HG02759 (cell line): ENCODE data around the gene CYP26C1.

Experiments used
- ATAC-seq: cut with Tn5 transposase; IDR thresholded peaks from one replicate; pipeline ENCODE4 v1.9.1; 2021; ENCODE audit warnings: mild to moderate bottlenecking, moderate library complexity; ENCODE audit not compliant: unreplicated experiment

CYP26C1 gene

DNA sequence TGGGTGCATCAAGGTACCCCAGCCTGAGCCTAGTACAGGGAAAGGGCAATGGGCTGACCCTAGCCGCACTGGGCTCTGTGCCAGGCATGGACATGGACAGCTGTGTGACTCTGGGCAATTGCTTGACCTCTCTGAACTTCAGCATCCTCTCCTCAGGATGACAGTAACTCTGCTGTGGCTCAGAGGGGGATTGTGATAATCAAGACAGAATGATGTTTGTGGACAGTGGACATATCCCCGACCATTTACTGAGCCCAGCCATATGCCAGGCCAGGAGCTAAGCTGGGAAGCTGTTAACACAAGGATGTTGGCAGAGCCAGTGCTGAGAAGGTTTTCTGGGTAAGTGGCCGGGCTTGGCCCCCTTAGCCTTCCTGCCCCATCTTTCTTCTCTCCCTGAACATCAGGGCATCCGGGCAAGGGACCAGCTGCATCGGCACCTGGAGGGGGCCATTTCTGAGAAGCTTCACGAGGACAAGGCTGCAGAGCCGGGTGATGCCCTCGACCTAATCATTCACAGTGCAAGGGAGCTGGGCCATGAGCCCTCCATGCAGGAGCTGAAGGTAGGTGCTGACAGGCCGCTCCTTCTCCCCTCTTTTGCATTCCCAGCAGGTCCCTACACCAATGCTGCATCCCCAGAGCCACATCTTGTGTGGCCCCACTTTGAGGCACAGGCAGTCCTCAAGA, 3.5 kb downstream of the CYP26C1 start:
- ATAC-seq = no peak

DNA sequence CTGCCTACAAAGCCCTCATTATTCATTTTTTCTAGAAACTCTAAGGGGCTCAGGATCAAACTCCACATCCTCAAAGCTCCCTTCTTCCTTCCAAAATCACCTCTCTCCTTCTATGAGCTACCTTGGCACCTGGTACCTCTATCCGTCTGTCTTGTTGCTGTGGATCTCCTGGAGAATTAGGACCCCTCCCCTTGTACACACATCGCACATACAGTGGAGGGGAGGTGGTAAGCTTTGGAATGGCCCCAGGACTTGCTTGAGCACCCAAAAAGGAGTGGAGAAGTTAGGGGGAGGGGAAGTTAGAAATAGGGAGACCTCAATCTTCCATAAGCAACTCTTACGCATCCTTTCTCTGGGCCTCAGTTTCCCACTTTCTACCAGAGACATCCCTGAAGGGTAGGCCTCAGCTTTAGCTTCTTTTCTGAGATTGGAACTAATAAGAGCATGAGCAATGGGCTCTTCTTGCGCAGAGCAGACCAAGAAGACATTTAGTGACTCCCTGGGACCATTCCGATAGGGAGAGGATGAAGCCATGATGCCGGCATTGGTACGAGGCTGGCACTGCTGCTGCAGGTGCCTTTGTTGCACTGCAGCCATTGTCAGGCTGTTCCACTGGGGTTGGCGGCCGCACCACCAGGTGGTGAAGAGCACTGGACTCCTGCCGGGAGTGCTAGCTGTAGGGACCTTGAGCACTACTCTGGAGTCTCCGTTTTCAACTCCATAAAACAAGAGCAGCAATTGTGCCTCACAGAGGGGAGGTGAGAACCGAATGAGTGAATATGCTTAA, 4.5 kb downstream of the CYP26C1 start:
- no peak for ATAC-seq

DNA sequence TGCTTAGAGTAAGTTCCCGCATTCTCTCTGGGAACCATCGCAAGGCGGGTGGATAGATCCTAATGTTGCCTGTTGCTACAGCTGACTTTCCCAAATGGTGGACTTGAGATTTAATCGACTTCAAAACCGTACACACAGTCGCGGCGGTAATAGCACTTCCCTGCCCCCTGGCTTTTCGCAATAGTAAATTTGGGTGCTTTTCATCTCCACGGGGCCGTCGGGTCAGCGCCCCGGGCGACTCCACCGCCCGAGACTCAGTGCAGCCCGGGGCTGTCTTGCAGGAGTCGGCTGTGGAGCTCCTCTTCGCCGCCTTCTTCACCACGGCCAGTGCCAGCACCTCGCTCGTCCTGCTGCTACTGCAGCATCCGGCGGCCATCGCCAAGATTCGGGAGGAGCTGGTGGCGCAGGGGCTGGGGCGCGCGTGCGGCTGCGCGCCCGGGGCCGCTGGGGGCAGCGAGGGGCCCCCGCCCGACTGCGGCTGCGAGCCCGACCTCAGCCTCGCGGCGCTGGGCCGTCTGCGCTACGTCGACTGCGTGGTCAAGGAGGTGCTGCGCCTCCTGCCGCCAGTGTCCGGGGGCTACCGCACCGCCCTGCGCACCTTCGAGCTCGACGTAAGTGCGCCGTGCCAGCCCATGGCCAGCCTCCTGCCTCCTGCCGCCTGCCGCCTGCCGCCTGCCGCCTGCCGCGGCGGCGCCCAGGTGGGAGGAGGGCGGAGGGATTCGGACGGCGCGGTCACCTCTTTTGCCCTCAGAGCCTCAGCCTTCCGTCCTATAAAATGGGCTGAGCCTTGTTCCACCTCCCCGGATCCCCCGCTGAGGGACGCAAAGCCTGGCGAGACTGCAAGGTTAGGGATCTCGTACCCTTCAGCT, 5.3 kb downstream of the CYP26C1 start:
- no peak for ATAC-seq

DNA sequence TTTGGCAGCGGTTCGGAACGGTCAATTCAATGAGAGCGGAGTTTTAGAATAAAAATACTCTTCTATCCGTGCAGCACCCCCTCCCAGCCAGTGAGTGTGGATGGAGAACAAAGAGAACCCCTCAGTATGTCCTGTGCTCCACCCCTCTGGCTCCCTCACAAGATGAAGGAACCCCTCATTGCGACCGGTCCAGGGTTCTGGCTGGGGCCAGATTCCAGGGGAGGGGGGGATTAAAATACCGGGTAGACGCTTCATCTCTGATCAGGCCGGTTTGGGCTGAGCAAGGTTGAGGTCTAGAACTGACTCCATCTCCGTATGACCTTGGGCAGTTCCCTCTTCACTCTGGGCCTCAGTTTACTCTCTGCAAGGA, 5.9 kb downstream of the CYP26C1 start:
- ATAC-seq = no peak

DNA sequence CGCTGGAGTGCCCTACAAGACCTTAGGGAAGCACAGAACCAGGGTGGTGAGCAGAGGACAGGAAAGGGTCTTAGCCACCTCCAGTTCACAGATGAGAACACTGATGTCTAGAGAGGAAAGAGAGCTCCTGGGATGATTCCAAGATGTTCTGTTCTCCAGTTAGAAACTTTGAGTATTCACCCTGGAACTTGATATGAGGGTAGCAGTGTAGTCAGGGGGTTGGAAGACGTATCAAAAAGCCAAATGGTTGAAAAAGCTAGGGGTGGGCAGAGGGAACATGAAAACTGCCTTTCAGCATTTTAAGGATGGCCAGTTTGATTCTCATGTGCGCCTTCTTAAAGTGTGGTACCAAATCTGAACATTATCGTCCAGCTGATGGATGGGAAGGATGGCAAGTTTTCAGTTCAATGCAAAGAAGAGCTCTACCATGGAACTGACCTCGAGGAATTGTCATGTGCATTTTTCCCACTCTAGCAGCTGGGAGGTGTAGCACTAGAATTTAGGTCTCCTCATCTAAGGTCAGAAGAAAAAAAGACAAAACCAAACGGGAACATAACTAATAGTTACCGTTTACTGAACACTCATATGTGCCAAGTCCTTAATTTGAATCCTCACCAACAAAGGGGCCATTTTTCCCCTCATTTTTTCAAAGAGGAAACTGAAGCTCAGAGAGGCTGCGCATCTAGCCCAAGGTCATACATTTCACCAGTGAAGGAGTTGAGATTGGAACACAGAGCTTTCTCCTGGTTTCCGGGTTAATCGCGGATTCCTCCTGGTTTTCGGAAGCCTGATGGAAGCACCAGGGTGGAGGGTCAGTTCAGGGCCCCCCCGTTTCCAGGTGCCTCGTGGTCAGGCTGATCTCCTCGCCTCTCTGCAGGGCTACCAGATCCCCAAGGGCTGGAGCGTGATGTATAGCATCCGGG, 7.1 kb downstream of the CYP26C1 start:
- no peak for ATAC-seq

DNA sequence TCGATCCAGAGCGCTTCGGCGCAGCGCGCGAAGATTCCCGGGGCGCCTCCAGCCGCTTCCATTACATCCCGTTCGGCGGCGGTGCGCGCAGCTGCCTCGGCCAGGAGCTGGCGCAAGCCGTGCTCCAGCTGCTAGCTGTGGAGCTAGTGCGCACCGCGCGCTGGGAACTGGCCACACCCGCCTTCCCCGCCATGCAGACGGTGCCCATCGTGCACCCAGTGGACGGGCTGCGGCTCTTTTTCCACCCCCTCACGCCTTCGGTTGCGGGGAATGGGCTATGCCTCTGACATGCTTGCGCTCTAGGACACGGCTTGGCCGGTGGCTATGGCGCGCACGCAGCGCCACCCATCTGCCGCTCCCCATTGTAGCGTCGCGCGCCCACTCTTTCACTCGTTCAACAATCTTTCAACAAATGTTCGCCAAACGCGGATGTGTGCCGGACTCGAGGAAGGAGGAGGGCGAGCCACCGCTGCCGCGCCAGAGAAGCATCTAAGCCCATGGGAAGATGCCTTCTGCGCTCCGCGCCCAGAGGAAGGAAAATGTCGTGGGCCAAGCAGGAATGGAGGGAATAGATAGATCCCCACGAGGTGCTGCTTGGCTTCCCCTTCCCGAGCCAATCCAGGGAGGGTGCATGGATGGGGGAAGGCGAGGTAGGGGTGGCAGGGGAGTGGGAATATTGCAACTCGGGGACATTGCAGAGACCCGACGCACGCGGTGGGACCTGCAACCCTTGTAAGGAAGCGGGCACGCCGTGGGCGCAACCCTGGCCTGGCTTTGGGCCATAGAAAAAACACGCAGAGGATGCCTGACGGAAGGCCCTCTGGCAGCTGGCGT, 8.0 kb downstream of the CYP26C1 start:
- ATAC-seq = no peak

DNA sequence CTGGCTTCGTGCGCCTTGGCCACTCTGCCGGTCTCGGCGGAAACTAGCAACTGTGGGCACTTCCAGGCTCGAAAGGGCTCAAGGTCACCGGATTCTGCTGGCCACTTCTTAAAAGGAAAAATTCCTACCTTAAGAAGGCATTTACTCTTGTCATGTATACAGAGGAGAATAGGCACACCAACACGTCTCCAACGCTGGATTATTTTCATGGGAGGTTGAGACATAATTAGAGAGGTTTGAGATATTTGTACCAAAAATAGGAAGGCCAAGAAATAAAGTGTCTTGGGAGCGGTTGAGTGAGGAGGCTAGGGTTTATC, 8.6 kb downstream of the CYP26C1 start:
- no peak for ATAC-seq

DNA sequence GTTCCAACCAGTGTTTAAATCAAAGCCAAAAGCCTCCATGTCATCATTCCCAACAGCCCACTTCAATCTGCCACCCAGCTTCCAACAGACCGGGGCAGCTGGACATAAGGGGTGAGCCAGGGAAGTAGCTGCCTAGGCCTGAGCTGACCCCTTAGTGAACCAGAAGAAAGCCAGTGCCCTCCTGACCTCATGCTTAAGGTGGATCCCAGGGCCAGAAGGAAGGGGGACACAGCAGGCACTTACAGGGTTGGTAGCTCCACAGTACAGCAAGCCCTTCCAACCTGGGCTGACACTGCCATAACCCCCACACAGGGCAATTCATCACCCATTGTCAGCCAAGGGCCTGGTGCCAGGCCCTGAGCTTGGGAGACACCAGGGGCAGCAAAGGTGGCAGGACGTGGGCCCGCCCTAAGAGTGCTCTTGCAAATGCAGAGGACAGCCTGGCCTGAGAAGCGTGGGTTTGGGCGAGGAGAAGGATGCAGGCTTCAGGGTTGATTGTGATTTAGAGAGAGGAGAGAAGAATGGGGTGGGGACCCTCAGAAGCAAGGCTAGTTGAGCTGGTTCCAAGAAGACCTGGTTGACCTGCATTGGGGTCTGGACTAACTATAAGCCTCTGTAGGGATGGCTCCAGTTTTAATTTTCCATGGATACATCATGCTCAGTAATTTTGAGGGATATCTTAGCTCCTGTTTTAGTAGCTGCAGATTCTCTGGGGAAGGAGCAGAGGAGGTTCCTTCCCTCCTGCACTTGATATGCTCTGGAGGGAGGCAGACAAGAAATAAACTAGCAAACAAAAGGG, 10.0 kb downstream of the CYP26C1 start:
- ATAC-seq = no peak

DNA sequence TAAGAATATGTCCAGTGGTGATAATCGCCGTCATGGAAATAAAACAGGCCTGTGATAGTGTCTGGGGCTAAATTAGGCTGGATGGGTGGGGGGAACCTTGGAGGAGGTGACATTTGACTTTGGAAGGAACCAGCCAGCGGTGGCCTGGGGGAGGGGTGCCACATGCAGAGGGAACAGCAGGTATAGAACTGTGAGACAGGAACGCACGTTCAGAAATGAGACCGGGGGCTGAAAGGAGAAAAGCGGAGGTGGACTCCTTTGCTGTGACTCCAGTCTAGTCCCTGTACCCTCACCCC, 10.5 kb downstream of the CYP26C1 start:
- no peak for ATAC-seq

DNA sequence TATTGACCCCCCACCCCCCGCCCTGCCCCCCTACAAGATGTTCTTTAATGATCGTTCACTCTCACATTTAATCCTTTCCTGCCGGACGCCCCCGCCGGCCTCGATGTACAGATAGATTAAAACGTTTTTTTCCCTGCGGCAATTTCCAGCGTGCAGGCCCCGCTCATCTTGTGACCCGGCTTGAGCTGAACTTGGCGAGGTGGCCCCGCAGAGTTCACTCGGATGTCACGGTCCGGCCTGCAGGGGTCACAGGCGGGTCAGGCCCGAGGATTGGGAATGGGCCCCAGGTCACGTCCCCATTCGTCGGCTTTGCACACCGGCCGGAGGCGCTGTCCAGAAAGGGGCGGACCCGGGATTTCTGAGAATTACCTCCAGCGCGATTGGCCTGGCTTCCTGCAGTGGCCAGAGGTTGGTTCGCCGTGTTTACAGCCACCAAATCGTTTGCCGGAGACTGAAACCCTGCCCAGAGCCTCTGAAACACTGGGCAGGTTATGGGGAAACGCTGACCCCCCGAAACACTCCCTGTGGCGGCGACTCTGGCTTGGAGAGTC, 11.2 kb downstream of the CYP26C1 start:
- no peak for ATAC-seq

DNA sequence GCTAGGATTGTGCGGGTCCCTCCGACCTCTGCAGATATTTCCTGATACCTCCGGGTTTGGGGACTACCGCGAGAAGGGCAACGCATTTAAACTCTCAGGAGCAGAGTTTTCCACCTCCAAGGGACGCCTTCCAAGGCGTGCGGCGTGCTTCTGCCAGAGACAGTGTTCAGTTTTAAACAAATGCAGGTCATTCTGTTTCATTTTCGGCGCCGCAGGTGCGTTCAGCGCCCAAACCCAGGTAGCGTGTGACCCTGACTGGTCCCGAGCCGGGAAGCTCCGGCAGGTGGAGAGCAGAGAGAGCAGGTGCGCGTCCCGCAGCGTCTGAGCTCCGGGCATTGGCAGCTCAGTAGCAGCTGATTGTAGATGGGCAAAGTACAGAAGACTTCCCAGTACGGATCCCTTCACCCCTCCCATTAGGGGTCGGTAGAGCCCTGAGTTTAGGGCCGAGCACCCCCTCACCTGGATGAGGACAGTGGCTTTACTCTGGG, 11.7 kb downstream of the CYP26C1 start:
- no peak for ATAC-seq

DNA sequence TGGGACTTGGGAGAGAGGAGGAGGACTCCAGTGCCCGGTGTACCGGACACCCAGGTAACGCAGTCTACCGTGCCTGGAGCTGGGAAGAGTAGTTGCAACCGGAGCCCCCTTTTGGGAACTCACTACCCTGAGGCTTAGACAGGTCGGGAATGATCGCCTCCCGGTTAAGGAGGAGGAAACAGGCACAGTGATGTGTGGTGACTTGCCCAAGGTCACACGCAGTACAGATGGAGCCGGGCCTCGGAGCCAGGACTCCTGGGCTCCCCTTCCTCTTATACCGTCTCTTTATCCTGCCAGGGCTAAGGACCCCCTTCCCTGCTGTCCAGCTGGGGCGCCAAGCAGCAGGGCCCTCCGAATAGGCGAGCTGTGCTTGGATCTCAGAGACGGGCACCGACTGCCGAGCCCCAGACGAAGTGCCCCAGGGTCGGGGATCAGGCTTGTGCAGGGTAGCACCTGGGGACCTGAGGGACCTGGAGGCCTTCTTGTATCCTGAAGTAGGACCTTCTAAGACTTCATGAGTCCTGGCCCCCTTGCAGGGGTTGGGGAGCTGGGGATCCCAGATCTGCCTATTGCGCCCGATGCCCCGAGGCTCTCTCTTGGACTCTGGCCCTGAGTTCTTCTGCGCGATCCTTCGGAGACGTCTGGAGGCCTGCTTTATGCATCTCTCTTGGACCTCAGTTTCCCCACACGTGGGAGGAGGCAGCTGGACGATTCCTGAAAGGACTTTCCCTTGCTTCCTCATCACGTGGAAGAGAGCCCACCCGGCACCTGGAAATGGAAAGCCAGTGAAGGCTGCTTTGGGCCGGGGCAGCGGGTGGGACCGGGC, 12.3 kb downstream of the CYP26C1 start:
- no peak for ATAC-seq

DNA sequence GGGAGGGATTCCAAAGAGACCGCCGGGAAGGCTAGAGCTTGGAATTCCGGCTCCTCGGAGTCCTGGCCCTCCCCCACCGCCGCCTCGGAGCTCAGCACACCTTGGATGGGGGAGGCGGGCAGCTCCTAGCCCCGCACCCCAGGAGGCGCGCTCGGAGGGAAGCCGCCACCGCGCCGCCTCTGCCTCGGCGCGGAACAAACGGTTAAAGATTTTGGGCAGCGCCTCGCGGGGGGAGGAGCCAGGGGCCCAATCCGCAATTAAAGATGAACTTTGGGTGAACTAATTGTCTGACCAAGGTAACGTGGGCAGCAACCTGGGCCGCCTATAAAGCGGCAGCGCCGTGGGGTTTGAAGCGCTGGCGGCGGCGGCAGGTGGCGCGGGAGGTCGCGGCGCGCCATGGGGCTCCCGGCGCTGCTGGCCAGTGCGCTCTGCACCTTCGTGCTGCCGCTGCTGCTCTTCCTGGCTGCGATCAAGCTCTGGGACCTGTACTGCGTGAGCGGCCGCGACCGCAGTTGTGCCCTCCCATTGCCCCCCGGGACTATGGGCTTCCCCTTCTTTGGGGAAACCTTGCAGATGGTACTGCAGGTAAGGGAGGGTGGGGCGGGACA, 13.0 kb downstream of the CYP26C1 start, which contains the start of gene CYP26A1:
Gene CYP26A1, plus strand, starts transcription at position 355 of the 608 bp plus-strand sequence. Its CDS starts 42 bp downstream, at position 397.
- no peak for ATAC-seq

DNA sequence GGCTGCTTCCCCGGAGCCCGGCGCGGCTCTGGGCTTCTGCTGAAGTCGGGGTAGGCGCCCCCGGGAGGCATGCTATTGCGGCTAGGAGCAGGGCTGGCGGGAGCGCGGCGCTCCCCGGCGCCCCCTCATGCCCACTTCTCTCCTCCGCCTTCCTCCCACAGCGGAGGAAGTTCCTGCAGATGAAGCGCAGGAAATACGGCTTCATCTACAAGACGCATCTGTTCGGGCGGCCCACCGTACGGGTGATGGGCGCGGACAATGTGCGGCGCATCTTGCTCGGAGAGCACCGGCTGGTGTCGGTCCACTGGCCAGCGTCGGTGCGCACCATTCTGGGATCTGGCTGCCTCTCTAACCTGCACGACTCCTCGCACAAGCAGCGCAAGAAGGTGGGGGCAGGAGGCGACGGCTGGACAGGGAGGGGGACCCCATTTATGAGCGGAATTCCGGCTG, 13.6 kb downstream of the CYP26C1 start:
- ATAC-seq = no peak

DNA sequence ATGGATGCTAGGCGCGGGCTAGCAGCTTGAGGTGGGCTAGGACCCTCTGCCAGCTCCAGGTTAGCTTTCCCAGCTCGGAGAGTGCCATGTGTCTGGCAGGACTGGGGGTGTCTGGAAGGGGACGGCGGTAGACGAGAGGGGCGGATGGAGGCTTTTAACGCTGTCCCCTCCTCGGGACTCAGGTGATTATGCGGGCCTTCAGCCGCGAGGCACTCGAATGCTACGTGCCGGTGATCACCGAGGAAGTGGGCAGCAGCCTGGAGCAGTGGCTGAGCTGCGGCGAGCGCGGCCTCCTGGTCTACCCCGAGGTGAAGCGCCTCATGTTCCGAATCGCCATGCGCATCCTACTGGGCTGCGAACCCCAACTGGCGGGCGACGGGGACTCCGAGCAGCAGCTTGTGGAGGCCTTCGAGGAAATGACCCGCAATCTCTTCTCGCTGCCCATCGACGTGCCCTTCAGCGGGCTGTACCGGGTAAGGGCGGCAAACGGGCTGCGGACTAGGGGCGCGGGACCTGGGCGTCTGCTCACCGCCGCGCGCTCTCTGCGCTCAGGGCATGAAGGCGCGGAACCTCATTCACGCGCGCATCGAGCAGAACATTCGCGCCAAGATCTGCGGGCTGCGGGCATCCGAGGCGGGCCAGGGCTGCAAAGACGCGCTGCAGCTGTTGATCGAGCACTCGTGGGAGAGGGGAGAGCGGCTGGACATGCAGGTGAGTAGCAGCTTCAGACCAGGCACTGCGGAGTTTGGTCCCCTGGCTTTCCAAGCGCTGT, 14.2 kb downstream of the CYP26C1 start:
- ATAC-seq = no peak

DNA sequence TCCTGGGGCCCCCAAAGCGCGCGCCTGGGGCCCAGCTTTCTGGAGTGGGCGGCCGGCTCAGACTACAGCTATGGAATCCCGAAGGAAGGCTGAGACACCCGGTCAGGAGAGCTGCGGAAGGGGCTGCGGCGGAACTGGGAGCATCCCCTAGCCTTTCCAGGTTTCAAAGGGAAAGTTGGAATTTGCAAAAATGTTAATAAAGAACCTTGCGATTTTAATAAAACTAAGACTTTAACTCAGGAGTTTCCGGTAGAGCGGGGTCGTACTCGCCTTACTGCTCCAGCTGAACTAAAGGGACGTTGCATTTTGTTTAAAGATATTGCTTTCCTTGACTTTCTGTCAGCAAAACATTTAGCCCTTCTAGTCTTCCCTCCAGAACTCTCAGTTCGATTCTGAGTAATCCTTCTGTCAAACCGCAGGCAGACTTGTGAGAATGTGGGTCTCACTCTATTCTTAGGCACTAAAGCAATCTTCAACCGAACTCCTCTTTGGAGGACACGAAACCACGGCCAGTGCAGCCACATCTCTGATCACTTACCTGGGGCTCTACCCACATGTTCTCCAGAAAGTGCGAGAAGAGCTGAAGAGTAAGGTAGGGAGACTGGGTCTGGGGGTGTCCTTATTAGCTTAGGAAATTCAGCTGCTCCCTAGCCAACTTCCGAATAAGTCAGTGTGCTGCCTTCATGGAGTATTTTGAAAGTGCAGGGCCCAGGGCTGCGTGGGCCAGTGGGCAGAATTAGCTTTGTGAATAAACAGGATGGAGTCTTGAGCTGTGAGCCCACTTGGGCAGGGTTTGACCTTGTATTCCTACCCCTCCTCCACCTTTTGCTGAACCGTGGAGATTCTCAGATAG, 15.0 kb downstream of the CYP26C1 start:
- no peak for ATAC-seq
